ENCODE data around the gene SMPD1.

DNA sequence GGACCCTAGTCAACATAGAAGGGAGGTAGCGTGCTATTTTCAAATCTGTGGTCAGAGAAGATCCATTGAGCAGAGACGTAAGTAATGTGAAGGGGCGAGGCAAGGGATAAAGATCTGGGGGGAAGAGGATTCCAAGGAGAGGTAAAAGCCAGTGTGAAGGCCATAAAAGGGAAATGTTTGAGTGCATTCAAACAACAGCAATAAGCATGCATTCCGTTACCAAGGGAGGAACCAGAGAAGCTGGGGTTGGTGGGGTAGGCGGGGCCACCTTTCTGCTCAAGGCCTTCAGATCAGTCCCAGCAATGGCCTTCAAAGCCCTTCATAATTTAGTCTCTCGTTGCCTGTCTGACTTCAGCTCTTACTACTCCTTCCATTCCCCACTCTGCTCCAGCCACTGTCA lies 18.4 kb upstream of the SMPD1 start:
- TF ChIP-seq CEBPB (IDR thresholded peaks at IDR 0.05; ENCODE audit: low read depth, low read length): no peak
- no peak for TF ChIP-seq CTCF (conservative IDR thresholded peaks at IDR 0.05; ENCODE audit: low read depth, low read length)
- TF ChIP-seq ELK1 (IDR thresholded peaks at IDR 0.05; ENCODE audit: borderline replicate concordance, low read depth, low read length): no peak
- no peak for TF ChIP-seq POLR2A (IDR thresholded peaks at IDR 0.05; ENCODE audit: low read depth, low read length)
- no peak for TF ChIP-seq RCOR1 (IDR thresholded peaks at IDR 0.05; ENCODE audit: insufficient replicate concordance, low read length)
- TF ChIP-seq BHLHE40 (IDR thresholded peaks at IDR 0.05; ENCODE audit: low read depth, low read length): no peak
- TF ChIP-seq MAFK (IDR thresholded peaks at IDR 0.05; ENCODE audit: low read depth, low read length): no peak
- no peak for TF ChIP-seq CHD1 (IDR thresholded peaks at IDR 0.05; ENCODE audit: low read depth, low read length)
- TF ChIP-seq, protein P1, sequence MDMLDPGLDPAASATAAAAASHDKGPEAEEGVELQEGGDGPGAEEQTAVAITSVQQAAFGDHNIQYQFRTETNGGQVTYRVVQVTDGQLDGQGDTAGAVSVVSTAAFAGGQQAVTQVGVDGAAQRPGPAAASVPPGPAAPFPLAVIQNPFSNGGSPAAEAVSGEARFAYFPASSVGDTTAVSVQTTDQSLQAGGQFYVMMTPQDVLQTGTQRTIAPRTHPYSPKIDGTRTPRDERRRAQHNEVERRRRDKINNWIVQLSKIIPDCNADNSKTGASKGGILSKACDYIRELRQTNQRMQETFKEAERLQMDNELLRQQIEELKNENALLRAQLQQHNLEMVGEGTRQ (IDR thresholded peaks at IDR 0.05; ENCODE audit: low read depth, low read length): no peak
- no peak for TF ChIP-seq MAZ (IDR thresholded peaks at IDR 0.05; ENCODE audit: borderline replicate concordance, low read depth, low read length)
- TF ChIP-seq FOS (IDR thresholded peaks at IDR 0.05; ENCODE audit: low read depth, low read length): no peak
